Activated naive CD4-positive, alpha-beta T cell treated with anti-CD3 and anti-CD28 coated beads, Interleukin-2, amount 10 ng/mL, durations not matched to agents 7 days and 5 days (primary cell): ENCODE measurements around the gene SUSD6.
"Not testable (repeated sequence)": the region's sequence is repeated elsewhere in the genome, so short reads cannot be mapped to it uniquely, and the experiment has no call there.

Experiments
- CTCF ChIA-PET: fragments of 350-600 bp; sonication (Branson Sonifier 250); formaldehyde crosslinking; loops from one replicate; lab custom pipeline; 2021; ENCODE audit warnings: antibody characterized with exemption; lab: Charles Lee
- DNase-seq: peaks from one replicate; pipeline ENCODE4 v3.0.0-alpha.2; 2020
- H3K27ac Mint-ChIP-seq: one replicate; pipeline ENCODE4 v1.8.0; 2021; ENCODE audit warnings: mild to moderate bottlenecking, moderate library complexity, mixed read lengths
- H3K27me3 Mint-ChIP-seq: one replicate; pipeline ENCODE4 v1.8.0; 2021; ENCODE audit warnings: mild to moderate bottlenecking, mixed read lengths
- H3K36me3 Mint-ChIP-seq: one replicate; pipeline ENCODE4 v1.8.0; 2021; ENCODE audit warnings: mixed read lengths
- H3K4me1 Mint-ChIP-seq: one replicate; pipeline ENCODE4 v1.8.0; 2021; ENCODE audit warnings: mixed read lengths
- H3K4me3 Mint-ChIP-seq: one replicate; pipeline ENCODE4 v1.8.0; 2021; ENCODE audit warnings: mild to moderate bottlenecking, moderate library complexity, mixed read lengths
- H3K9me3 Mint-ChIP-seq: one replicate; pipeline ENCODE4 v1.8.0; 2021; ENCODE audit warnings: mixed read lengths

Gene SUSD6

DNA sequence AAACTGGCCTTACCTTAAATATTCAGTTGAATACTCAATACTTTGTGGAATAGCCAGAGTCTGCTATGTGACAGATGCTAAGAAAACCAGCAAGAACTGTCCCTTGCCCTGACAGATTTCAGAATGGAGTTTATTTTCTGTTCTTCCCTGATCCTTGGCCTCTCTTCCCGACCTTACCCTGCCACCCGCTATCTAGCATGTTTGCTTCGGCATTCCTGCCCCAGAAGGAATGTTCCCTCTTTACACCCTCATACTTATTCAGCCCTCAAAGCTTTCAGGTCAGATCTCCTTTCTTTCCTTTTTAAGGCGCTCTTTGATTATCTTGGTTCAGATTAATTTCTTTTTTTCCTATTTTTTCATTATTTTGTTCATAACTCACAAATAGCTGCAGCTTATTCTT is 21.8 kb downstream of the SUSD6 start:
- CTCF ChIA-PET, result no interaction called here
- Mint-ChIP-seq H3K27me3 (no peaks in the 10 kb centered on the region), H3K4me1 (peaks cover 96% of the 10 kb centered on the region), H3K27ac (no peak overlapping the region), H3K4me3 (no peak overlapping the region), H3K9me3 (no peaks in the 10 kb centered on the region), H3K36me3 (peaks cover 12% of the 10 kb centered on the region)
- DNase-seq, result no peak

DNA sequence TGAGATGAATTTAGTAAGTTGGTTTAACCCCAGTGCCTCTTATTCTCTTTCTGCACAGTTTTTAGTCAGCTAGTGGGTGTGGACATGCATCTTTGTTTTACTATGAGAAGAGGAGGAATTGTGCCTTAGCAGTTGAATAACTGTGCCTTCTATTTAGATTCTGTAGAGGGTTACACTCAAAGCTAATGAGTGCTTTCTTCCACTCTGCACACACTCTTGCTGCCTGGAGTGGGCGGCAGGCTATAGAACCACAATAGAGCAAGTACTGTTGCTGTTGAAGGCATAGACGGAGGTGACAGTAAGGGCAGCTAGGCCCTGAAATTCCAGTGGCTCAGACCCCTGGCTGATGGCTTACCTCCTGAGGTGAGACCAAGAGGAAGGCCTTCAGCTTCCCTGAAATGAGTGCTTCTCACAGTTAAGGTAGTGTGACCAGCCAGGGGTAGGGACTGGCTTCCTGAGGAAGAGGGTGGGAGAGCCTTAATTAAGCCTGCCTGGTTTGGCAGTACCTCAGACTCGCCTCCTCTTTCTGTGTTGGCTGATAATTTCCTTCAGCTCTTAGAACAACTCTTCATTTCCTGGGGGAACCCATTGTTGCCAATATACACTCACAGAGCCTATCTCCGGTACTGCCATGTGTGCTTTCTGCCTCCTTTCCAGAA is 24.7 kb downstream of the SUSD6 start:
- peaks cover 88% of the 10 kb centered on the region for H3K4me1 Mint-ChIP-seq
- H3K4me3 Mint-ChIP-seq, result peak overlapping the region; percentile 44
- peak overlapping the region; percentile 94 for H3K27ac Mint-ChIP-seq
- peaks cover 7% of the 10 kb centered on the region for H3K9me3 Mint-ChIP-seq
- peaks cover 19% of the 10 kb centered on the region for H3K36me3 Mint-ChIP-seq
- DNase-seq, result peak; percentile 33
- CTCF ChIA-PET, result interaction anchor here (0.9 to 3.2 kb wide), 6 partner anchors 13 to 77 kb away, joined by 3 to 11 read pairs (median 4); no protein-coding TSS in a partner anchor
- H3K27me3 Mint-ChIP-seq, result no peaks in the 10 kb centered on the region

DNA sequence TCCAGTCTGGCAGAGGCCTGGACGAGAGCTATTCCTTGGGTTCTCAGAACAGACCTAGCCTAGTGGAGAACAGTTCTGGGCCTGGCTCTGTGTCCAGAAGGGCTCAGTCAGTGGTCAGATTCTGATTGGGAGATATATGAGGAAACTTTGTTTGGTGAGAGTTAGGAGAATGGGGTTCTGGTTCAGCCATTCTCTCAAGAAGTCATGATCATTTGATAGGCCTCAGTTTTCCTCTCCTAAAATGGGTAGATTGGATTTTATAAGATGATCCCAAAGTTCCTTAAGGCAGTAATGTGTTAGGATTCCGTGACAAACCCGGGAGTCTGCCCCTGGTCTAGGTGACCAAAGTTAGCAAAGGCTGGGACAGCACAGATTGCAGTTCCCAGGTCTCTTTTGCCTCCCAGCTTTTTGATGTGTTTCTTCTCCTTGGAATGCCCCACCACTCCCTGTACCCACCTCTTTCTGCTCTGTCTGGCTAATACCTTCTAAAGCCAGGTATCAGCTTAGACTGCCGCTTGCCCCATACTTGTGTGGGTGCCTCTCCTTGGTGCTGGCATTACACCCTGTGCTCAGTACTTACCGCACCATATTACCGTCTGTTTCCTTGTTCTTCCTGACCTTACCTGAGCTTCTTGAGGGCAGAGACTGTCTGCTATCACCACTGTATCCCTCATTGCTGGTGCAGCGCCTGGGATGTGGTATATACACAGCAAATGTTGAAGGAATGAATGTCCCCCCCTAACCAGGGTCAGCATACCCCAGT is 25.5 kb downstream of the SUSD6 start:
- H3K27ac Mint-ChIP-seq, result peak overlapping the region; percentile 94
- H3K36me3 Mint-ChIP-seq, result peaks cover 25% of the 10 kb centered on the region
- no peak for DNase-seq
- peak overlapping the region; percentile 44 for H3K4me3 Mint-ChIP-seq
- H3K9me3 Mint-ChIP-seq, result peaks cover 13% of the 10 kb centered on the region
- CTCF ChIA-PET, result interaction anchor here (0.9 to 3.2 kb wide), 7 partner anchors 12 to 90 kb away, joined by 3 to 11 read pairs (median 4); no protein-coding TSS in a partner anchor
- H3K27me3 Mint-ChIP-seq, result no peaks in the 10 kb centered on the region
- H3K4me1 Mint-ChIP-seq, result peaks cover 82% of the 10 kb centered on the region

DNA sequence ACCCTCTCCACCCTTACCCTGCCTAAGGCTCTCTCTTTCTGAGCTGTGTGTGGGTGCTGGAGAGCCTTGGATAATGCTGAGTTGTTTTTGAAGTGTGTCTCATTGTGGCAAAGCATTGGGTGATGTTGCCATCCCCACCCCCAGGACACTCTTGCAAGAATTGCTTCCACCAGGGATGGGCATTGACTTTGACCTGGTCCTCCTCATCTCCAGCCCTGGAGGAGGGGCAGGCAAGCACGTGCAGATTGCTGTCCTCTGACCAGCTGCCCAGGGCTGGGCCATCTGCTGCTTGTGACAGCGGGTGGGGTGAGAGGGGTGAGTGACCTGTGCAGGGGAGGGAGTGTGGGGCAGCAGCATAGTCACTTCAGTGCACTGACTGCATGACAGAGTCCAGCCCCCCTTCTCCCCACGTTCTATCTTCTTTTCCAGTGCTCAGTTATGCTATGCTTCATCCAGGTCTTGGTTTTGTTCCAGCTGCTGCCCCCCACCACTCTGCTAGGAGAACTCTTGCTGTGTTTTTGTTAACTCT is 26.2 kb downstream of the SUSD6 start:
- Mint-ChIP-seq H3K9me3 (peaks cover 19% of the 10 kb centered on the region), H3K27ac (peak overlapping the region; percentile 94), H3K27me3 (no peaks in the 10 kb centered on the region), H3K4me1 (peaks cover 79% of the 10 kb centered on the region), H3K4me3 (no peak overlapping the region), H3K36me3 (peaks cover 30% of the 10 kb centered on the region)
- no peak for DNase-seq
- CTCF ChIA-PET, result interaction anchor here (1.8 to 3.2 kb wide), 3 partner anchors 11 to 90 kb away, joined by 3 to 11 read pairs (median 6); no protein-coding TSS in a partner anchor

DNA sequence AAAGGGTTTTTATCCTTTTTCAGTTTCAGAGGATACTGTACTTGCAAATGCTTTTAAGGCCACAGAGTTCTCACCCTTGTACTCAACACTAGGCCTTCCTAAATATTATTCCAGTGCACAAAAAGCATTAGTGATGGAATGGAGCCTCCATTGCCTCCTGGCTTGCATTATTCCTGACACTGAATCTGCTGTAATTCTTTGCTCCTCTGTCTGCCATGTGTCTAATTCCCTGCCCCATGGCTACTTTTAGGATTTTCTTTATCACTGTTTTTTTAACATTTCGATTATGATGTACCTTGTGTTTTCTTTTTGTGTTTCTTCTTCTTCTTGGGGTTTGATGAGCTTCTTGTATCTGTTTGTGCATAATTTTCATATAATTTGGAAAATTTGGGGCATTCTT is 29.5 kb downstream of the SUSD6 start:
- Mint-ChIP-seq H3K27me3 (no peaks in the 10 kb centered on the region), H3K4me1 (peaks cover 69% of the 10 kb centered on the region), H3K9me3 (peaks cover 31% of the 10 kb centered on the region), H3K27ac (no peak overlapping the region), H3K4me3 (no peak overlapping the region), H3K36me3 (peaks cover 48% of the 10 kb centered on the region)
- DNase-seq, result no peak
- CTCF ChIA-PET, result no interaction called here

DNA sequence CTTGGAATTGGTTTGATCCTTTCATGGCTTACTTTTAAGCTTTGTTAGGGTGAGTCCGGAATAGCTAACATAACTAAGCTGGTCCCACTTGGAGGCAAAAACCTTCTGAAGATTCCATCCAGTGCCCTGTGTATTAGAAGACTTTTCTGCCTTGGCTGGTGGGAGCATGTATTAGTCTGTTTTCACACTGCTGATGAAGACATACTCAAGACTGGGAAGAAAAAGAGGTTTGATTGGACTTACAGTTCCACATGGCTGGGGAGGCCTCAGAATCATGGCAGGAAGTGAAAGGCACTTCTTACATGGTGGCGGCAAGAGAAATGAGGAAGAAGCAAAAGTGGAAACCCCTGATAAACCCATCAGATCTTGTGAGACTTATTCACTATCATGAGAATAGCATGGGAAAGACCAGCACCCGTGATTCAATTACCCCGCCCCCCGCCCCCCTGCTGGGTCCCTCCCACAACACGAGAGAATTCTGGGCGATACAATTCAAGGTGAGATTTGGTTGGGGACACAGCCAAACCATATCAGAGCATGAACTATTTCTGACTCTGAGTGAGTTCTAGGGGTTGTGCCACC is 30.9 kb downstream of the SUSD6 start:
- H3K27me3 Mint-ChIP-seq, H3K4me3 Mint-ChIP-seq, DNase-seq, H3K27ac Mint-ChIP-seq: not testable (repeated sequence)
- peaks cover 31% of the 10 kb centered on the region for H3K9me3 Mint-ChIP-seq
- CTCF ChIA-PET, result interaction anchor here (1.0 kb wide), 1 partner anchor 10 kb away, joined by 3 read pairs; no protein-coding TSS in a partner anchor
- peaks cover 57% of the 10 kb centered on the region for H3K36me3 Mint-ChIP-seq
- H3K4me1 Mint-ChIP-seq, result peaks cover 64% of the 10 kb centered on the region

DNA sequence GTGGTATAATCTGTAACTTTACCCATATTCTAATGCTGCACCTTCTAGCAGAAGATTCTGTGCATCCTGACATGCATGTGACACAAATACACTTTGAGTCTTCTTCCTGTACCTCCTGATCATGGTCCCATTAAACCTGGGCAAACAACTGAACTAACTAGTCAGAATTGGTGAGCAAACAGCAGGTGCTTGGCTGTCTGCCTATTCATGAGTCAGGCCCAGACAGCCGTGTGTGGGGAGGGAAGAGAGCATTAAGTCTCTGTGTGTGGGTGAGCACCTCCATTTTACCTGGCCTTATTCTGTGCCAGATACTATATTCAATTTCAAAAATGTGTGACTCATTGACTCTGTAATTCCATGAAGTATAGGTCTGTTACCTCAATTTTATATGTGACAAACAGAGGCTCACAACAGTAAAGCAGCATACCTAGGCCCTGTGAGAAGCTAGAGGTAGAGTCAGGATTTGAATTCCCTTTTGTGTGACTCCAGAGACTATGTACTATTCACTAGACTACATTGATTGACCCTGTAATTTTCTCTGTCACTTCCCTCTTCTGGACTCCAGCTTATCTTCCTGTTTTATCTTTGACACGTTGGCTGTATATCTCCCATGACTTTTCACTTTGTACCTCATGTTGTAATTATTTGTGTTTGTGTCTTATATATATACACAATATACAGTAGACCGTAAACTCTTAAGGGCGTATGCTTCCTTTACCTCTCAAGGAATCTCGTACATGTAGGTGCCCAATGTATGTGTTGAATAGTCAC is 32.2 kb downstream of the SUSD6 start:
- peaks cover 63% of the 10 kb centered on the region for H3K4me1 Mint-ChIP-seq

GRCh38 chr14:69644814-69645213 is 33.4 kb downstream of the SUSD6 start:
- H3K36me3 Mint-ChIP-seq, result peaks cover 57% of the 10 kb centered on the region

More for the DNA sequence above, 32.2 kb downstream of the SUSD6 start:
- peaks cover 57% of the 10 kb centered on the region for H3K36me3 Mint-ChIP-seq
- H3K9me3 Mint-ChIP-seq, result peaks cover 31% of the 10 kb centered on the region
- DNase-seq, result no peak
- H3K4me3 Mint-ChIP-seq, result no peak overlapping the region
- H3K27me3 Mint-ChIP-seq, result no peaks in the 10 kb centered on the region
- H3K27ac Mint-ChIP-seq, result no peak overlapping the region
- CTCF ChIA-PET, result interaction anchor here (1.3 kb wide), 1 partner anchor 31 kb away, joined by 3 read pairs; no protein-coding TSS in a partner anchor

GRCh38 chr14:69647213-69647612 is 35.8 kb downstream of the SUSD6 start:
- CTCF ChIA-PET, result interaction anchor here (1.7 kb wide), 1 partner anchor 16 kb away, joined by 5 read pairs; no protein-coding TSS in a partner anchor
- Mint-ChIP-seq H3K4me3 (no peak overlapping the region), H3K9me3 (peaks cover 16% of the 10 kb centered on the region), H3K27me3 (no peaks in the 10 kb centered on the region), H3K36me3 (peaks cover 44% of the 10 kb centered on the region), H3K4me1 (peaks cover 80% of the 10 kb centered on the region), H3K27ac (no peak overlapping the region)
- DNase-seq, result no peak

More at GRCh38 chr14:69644814-69645213, 33.4 kb downstream of the SUSD6 start:
- peaks cover 31% of the 10 kb centered on the region for H3K9me3 Mint-ChIP-seq
- H3K4me3 Mint-ChIP-seq, result no peak overlapping the region
- peaks cover 66% of the 10 kb centered on the region for H3K4me1 Mint-ChIP-seq
- H3K27ac Mint-ChIP-seq, result no peak overlapping the region
- no peaks in the 10 kb centered on the region for H3K27me3 Mint-ChIP-seq
- CTCF ChIA-PET, result interaction anchor here (0.8 to 1.3 kb wide), 4 partner anchors 23 to 45 kb away, joined by 3 read pairs; no protein-coding TSS in a partner anchor
- DNase-seq, result no peak

- CTCF ChIA-PET, result interaction anchor here (1.2 to 2.6 kb wide), 3 partner anchors 10 to 17 kb away, joined by 3 to 11 read pairs (median 5); no protein-coding TSS in a partner anchor
- DNase-seq, H3K27ac Mint-ChIP-seq, H3K27me3 Mint-ChIP-seq, H3K4me3 Mint-ChIP-seq: not testable (repeated sequence)
- H3K9me3 Mint-ChIP-seq, result peaks cover 11% of the 10 kb centered on the region
- peaks cover 82% of the 10 kb centered on the region for H3K4me1 Mint-ChIP-seq
- H3K36me3 Mint-ChIP-seq, result peaks cover 39% of the 10 kb centered on the region
These were observed 36.2 kb downstream of the SUSD6 start for GRCh38 chr14:69647642-69648041.

- CTCF ChIA-PET, result interaction anchor here (0.6 to 2.6 kb wide), 6 partner anchors 11 to 62 kb away, joined by 3 to 11 read pairs (median 4); no protein-coding TSS in a partner anchor
- Mint-ChIP-seq H3K36me3 (peaks cover 28% of the 10 kb centered on the region), H3K4me3 (no peak overlapping the region), H3K27ac (peak overlapping the region; percentile 17), H3K27me3 (no peaks in the 10 kb centered on the region), H3K4me1 (peaks cover 82% of the 10 kb centered on the region), H3K9me3 (peaks cover 2% of the 10 kb centered on the region)
- DNase-seq, result no peak
These were observed 37.4 kb downstream of the SUSD6 start for GRCh38 chr14:69648480-69649451.

GRCh38 chr14:69650948-69651369 is 39.6 kb downstream of the SUSD6 start:
- no peaks in the 10 kb centered on the region for H3K27me3 Mint-ChIP-seq
- peak overlapping the region; percentile 30 for H3K27ac Mint-ChIP-seq
- DNase-seq, result no peak
- no peaks in the 10 kb centered on the region for H3K9me3 Mint-ChIP-seq
- peaks cover 77% of the 10 kb centered on the region for H3K4me1 Mint-ChIP-seq
- H3K4me3 Mint-ChIP-seq, result no peak overlapping the region
- H3K36me3 Mint-ChIP-seq, result peaks cover 12% of the 10 kb centered on the region
- CTCF ChIA-PET, result no interaction called here
